Measurements from ENCODE around the gene RPL22L1. TPM values are rescaled to one million over a fixed set of nuclear protein-coding genes. Genes with fewer than 3 reads are reported as not detected.

The RPL22L1 gene
- total and polyA plus RNA-seq, 4 donors, result 19.1 to 82.1 (median 40.6) TPM

- Histone ChIP-seq H3K27me3 (ENCODE audit: control insufficient read depth in 4 of 4, insufficient read depth in 4 of 4, low read length in 3 of 4) (no peaks in the 10 kb centered on the region), H3K36me3 (ENCODE audit: control insufficient read depth in 4 of 4, insufficient read depth in 3 of 4, low read depth in 1 of 4, low read length in 3 of 4) (no peaks in the 10 kb centered on the region), H3K27ac (ENCODE audit: low read depth in 1 of 2, low read length in 2 of 2) (no peak overlapping the region), H3K9ac (ENCODE audit: low read depth in 1 of 2, low read length in 2 of 2) (no peak overlapping the region), H3K4me3 (ENCODE audit: low read depth in 1 of 3, low read length in 3 of 3) (no peak overlapping the region), H3K9me3 (ENCODE audit: control insufficient read depth in 4 of 4, low read length in 3 of 4) (peaks cover 0 to 3% (median 0%) of the 10 kb centered on the region in 4 donors), H3K4me1 (ENCODE audit: control insufficient read depth in 4 of 4, insufficient read depth in 4 of 4, low read length in 3 of 4) (no peaks in the 10 kb centered on the region)
- 99% methylated on average over 2 of the region's 2 CpGs for WGBS
- no peak for DNase-seq (ENCODE audit: low spot score)
- TF ChIP-seq, protein P1, sequence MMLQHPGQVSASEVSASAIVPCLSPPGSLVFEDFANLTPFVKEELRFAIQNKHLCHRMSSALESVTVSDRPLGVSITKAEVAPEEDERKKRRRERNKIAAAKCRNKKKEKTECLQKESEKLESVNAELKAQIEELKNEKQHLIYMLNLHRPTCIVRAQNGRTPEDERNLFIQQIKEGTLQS (IDR thresholded peaks at IDR 0.05), result no peak
- TF ChIP-seq RAD21 (IDR thresholded peaks at IDR 0.05) (peak; percentile 64), JUND (IDR thresholded peaks at IDR 0.05) (no peak), CTCF (IDR thresholded peaks at IDR 0.05; ENCODE audit: low read depth, low read length, missing input control) (peak; percentile 28), TAF1 (conservative IDR thresholded peaks at IDR 0.05) (no peak), RXRA (IDR thresholded peaks at IDR 0.05) (no peak), NR2F2 (IDR thresholded peaks at IDR 0.05) (no peak), HNF4G (IDR thresholded peaks at IDR 0.05) (no peak), REST (IDR thresholded peaks at IDR 0.05) (no peak)
Observed at GRCh38 chr3:170848292-170848917, 21.6 kb downstream of the RPL22L1 start.

GRCh38 chr3:170844377-170844776 lies 25.6 kb downstream of the RPL22L1 start:
- Histone ChIP-seq H3K27ac (ENCODE audit: low read depth in 1 of 2, low read length in 2 of 2) (no peak overlapping the region), H3K36me3 (ENCODE audit: control insufficient read depth in 4 of 4, insufficient read depth in 3 of 4, low read depth in 1 of 4, low read length in 3 of 4) (no peaks in the 10 kb centered on the region), H3K4me1 (ENCODE audit: control insufficient read depth in 4 of 4, insufficient read depth in 4 of 4, low read length in 3 of 4) (no peaks in the 10 kb centered on the region), H3K4me3 (ENCODE audit: low read depth in 1 of 3, low read length in 3 of 3) (no peak overlapping the region), H3K9me3 (ENCODE audit: control insufficient read depth in 4 of 4, low read length in 3 of 4) (peaks cover 0 to 3% (median 0%) of the 10 kb centered on the region in 4 donors), H3K9ac (ENCODE audit: low read depth in 1 of 2, low read length in 2 of 2) (no peak overlapping the region), H3K27me3 (ENCODE audit: control insufficient read depth in 4 of 4, insufficient read depth in 4 of 4, low read length in 3 of 4) (no peaks in the 10 kb centered on the region)
- TF ChIP-seq TAF1 (conservative IDR thresholded peaks at IDR 0.05) (no peak), EGR1 (IDR thresholded peaks at IDR 0.05; ENCODE audit: low read depth in 2 of 2) (no peak), RAD21 (IDR thresholded peaks at IDR 0.05) (no peak), GABPA (IDR thresholded peaks at IDR 0.05 in 1 of 2, conservative IDR thresholded peaks at IDR 0.05 in 1 of 2) (no peak), CTCF (IDR thresholded peaks at IDR 0.05; ENCODE audit: low read depth, low read length, missing input control) (no peak), FOXA2 (IDR thresholded peaks at IDR 0.05) (no peak), HNF4A (conservative IDR thresholded peaks at IDR 0.05) (no peak), RXRA (IDR thresholded peaks at IDR 0.05) (no peak), FOXA1 (IDR thresholded peaks at IDR 0.05) (no peak), JUND (IDR thresholded peaks at IDR 0.05) (no peak)
- TF ChIP-seq, protein P2, sequence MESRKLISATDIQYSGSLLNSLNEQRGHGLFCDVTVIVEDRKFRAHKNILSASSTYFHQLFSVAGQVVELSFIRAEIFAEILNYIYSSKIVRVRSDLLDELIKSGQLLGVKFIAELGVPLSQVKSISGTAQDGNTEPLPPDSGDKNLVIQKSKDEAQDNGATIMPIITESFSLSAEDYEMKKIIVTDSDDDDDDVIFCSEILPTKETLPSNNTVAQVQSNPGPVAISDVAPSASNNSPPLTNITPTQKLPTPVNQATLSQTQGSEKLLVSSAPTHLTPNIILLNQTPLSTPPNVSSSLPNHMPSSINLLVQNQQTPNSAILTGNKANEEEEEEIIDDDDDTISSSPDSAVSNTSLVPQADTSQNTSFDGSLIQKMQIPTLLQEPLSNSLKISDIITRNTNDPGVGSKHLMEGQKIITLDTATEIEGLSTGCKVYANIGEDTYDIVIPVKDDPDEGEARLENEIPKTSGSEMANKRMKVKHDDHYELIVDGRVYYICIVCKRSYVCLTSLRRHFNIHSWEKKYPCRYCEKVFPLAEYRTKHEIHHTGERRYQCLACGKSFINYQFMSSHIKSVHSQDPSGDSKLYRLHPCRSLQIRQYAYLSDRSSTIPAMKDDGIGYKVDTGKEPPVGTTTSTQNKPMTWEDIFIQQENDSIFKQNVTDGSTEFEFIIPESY (IDR thresholded peaks at IDR 0.05), result no peak
- TF ChIP-seq, protein P1 (IDR thresholded peaks at IDR 0.05), result no peak
- no peak for DNase-seq (ENCODE audit: low spot score)
